ENCODE measurements around the gene RTN1. TPM values are rescaled to one million over a fixed set of nuclear protein-coding genes. Genes with fewer than 3 reads are reported as not detected.

The RTN1 gene, protein sequence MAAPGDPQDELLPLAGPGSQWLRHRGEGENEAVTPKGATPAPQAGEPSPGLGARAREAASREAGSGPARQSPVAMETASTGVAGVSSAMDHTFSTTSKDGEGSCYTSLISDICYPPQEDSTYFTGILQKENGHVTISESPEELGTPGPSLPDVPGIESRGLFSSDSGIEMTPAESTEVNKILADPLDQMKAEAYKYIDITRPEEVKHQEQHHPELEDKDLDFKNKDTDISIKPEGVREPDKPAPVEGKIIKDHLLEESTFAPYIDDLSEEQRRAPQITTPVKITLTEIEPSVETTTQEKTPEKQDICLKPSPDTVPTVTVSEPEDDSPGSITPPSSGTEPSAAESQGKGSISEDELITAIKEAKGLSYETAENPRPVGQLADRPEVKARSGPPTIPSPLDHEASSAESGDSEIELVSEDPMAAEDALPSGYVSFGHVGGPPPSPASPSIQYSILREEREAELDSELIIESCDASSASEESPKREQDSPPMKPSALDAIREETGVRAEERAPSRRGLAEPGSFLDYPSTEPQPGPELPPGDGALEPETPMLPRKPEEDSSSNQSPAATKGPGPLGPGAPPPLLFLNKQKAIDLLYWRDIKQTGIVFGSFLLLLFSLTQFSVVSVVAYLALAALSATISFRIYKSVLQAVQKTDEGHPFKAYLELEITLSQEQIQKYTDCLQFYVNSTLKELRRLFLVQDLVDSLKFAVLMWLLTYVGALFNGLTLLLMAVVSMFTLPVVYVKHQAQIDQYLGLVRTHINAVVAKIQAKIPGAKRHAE
- 1 to 10 TPM; 1.5 to 4.3 TPM for total RNA-seq
- long read RNA-seq, partial matches to known transcripts, result 0 of 6 reads
- long read RNA-seq, other reads (novel, unspliced or antisense), result 0 of 6 reads

DNA sequence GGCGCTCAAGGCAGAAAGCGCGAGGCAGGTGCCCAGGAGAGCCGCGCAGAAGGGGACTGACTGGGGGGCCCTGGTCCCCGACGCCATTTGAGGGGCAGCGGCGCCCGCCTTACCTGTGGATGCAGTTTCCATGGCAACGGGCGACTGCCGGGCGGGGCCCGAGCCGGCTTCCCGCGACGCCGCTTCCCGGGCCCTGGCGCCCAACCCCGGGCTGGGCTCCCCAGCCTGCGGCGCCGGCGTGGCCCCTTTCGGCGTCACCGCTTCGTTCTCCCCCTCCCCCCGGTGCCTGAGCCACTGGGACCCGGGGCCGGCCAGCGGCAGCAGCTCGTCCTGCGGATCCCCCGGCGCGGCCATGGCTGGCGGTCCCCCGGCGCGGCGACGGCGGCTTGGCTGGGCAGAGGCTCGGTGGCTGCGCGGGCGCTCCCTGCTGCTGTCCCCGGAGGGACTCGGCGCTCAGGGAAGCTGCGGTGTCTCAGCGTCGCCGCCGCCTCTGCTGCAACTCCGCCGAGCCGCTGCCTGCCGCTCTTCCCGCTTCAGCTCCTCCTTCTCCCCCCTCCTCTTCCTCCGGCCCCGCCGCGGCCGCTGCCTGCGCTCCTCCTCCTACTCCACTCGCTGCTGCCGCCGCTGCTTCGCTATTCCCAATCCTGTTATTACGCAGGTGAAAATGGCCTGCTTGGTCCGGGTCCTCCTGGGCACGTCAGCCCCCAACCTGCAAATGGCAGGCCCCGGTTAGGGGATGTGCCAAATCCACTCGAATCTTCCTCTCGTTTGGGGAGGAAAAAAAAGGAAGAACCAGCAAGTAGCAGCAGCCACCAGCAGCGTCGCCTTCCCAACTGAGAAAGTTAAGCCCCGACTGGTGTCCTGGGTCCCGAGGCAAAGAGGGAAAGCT is at the start of gene RTN1:
TSS of gene RTN1 (minus strand) at position 500 of the 889 bp plus-strand sequence. CDS start at position 354, 146 bp downstream.
- ATAC-seq (peak; percentile 80), DNase-seq (peak in 1 of 2 donors; percentile 36)

DNA sequence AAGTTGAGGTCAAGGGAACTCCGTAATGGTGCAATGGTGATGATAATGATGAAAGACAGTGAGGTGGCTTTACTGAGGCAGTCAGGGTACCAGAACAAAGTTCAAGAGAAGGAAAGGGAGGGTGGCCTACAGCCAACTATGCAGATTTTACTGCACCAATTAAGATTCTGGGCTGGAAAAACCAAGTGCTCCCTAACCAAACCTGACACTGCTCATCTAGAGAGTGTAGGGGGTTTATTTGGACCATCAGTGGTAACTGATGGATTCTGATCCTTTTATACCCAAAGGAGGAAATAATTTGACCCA is 49.8 kb upstream of the RTN1 start:
- DNase-seq, result peak in 1 of 2 donors; percentile 34
- intact Hi-C loops (cut with DNase I, micrococcal nuclease), result no loop called here
- peak; percentile 89 for ATAC-seq

More for the DNA sequence above, at the start of gene RTN1:
- intact Hi-C loops (cut with DNase I, micrococcal nuclease), result no loop called here

GRCh38 chr14:59919570-59920377 is 49.2 kb upstream of the RTN1 start, which contains the start of gene LRRC9:
TSS of gene LRRC9 (plus strand) at chr14:59920144.
- DNase-seq (peak; percentile 11 to 25), ATAC-seq (peak; percentile 64)
- intact Hi-C loops (cut with DNase I, micrococcal nuclease), result no loop called here

DNA sequence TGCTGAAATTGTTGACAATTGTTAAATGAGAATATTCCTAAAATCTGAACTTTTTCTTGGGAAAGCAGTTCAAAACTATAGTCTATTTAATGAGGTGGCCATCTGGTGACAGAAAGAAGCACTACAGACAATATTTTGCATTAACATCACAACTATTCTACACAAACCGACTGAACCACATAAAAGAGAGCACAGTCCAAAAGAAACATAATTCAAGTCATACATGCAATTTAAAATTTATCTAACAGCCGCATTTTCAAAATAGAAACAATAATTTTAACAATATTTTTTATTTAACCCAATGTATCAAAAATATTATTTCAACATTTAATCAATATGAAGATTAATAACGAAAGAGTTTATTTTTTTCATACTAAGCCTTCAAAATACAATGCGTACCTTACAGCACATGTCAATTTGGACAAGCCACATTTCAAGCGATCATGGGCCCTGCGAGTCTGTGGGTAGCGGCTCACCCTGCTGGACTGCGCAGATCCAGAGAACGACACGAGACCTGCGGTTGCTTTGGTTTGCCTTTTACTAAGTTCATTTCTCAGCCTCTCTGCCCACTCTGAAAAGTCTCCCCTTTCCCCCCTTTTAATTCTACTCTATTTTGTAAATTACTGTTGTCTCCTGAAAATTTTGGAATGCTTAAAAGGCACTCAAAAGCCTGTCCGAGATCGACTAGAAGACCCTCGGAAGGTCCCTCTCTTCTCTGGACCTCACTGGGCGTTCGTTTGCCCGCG is 48.4 kb upstream of the RTN1 start:
- ATAC-seq (peak; percentile 47), DNase-seq (peak in 1 of 2 donors; percentile 7)
- intact Hi-C loops (cut with DNase I, micrococcal nuclease), result no loop called here

DNA sequence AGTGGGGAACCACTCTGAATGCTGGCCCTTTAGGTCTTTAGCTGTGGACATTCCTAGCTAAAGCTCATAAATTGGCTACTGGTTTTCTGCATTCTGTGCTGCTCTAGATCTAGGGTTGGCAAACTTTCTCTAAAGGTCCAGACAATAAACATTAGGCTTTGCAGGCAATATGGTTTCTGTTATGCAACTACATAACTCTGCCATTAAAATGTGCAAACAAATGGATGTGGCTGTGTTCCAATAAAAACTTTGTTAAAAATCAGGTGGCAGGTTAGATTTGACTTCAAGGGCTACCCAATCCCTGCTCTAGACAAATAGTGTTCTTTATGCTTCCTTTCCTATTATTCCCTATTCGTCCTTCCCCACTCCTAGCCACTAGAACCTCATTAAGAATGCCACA is 42.6 kb upstream of the RTN1 start:
- DNase-seq (no peak), ATAC-seq (peak; percentile 67)
- intact Hi-C loops (cut with DNase I, micrococcal nuclease), result no loop called here

GRCh38 chr14:59912443-59912842 is 41.9 kb upstream of the RTN1 start:
- DNase-seq, result no peak
- intact Hi-C loops (cut with DNase I, micrococcal nuclease), result no loop called here
- ATAC-seq, result no peak

DNA sequence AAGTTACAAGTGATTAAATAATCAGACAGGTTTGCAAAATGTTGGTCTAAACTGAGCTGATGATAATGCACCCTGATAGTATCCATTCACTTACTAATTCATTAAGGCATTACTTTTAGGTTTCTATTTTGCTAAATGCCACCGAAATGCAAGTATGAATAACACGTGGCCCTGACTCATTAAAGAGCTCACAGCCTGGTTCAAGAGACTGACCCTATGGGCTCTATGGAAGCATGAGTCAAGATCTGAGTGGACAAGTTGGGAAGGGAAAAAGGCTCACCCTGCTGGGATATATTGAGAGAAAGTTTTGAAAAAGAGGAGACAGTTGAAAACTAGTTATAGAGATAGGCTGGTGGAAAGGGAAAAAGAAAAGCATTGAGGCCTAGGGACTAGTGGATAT is 34.6 kb upstream of the RTN1 start:
- intact Hi-C loops (cut with DNase I, micrococcal nuclease), result no loop called here
- no peak for ATAC-seq
- DNase-seq, result no peak

DNA sequence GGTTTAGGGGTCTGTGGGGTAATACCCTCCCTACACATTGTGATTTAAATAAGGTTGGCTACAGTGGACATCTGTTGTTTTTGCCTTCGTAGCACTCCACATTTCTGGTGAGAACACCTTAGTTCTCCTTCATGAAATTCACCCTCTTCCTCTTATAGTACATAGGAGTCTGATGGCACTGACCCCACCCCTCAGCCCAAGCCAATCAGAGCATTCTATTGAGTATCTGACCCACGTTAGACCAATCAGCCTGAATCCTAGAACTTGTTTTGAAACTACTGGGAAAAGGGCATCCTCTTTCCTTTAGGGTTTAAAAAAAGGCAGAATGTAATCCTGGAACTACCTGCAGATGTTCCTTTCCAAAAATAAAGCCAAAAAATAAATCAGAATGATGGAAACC is 33.6 kb upstream of the RTN1 start:
- intact Hi-C loops (cut with DNase I, micrococcal nuclease), result no loop called here
- DNase-seq (no peak), ATAC-seq (no peak)

- DNase-seq (no peak), ATAC-seq (no peak)
- intact Hi-C loops (cut with DNase I, micrococcal nuclease), result no loop called here
These were observed 30.0 kb upstream of the RTN1 start for GRCh38 chr14:59900556-59900955.

DNA sequence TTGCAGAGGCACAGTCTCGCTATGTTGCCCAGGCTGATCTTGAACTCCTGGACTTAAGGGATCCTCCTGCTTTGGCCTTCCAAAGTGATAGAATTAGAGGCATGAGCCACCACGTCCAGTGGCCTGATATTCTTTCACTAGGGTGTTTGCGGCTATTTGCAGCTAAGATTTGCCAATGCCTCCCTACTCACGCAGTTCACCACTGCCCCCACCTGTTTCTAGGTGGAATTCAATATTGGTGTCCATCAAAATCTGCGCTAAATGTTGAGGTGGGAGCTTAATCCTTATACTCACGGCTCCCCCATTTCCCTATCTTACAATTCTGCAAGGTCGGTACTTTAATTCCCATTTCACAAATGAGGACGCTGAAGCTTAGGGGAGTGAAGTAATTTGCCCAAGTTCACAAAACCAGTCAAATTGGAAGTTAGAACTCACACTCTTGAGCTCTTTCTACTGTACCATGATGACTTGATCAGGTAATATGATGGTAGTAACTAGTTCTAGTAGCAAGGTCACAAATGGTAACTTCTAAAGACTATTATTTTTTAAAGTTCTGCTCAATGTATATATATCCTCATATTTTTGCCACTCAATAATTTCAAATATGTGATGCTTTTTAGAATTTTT is 27.3 kb upstream of the RTN1 start:
- ATAC-seq (peak; percentile 74), DNase-seq (peak in 1 of 2 donors; percentile 20)
- intact Hi-C loops (cut with DNase I, micrococcal nuclease), result no loop called here

DNA sequence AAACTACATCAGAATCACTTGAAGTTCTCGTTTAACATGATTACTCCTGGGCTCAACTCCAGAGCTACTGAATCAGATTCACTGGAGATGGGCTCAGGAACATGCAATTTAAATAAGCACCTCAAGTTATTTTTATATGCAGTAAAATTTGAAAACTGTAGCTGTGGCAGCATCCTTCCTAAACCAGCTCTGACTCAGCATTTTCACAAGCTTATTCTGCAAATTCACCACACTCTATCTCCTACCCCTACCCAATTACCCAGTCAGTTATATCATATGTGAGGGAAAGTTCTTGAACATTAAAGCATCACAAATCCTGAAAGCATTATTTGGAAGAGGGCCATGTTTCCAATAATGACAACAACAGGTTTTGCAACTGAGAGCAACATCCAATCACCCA is 25.1 kb upstream of the RTN1 start:
- ATAC-seq (no peak), DNase-seq (no peak)
- intact Hi-C loops (cut with DNase I, micrococcal nuclease), result no loop called here

DNA sequence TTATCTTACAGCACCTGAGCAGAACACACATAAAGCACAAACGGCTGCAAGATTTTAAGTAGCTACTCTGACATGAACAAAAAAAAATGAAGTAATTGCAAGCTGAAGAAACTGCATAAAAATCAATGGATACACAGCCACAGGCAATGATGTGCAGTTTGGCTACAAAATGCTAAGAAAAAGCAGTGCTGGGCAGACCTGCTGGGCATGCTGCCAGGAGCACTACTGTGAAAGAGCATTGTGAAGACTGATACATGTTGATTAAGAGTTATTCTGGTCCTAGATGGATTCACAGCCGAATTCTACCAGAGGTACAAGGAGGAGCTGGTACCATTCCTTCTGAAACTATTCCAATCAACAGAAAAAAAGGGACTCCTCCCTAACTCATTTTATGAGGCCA is 20.1 kb upstream of the RTN1 start:
- ATAC-seq (no peak), DNase-seq (no peak)
- intact Hi-C loops (cut with DNase I, micrococcal nuclease), result no loop called here

DNA sequence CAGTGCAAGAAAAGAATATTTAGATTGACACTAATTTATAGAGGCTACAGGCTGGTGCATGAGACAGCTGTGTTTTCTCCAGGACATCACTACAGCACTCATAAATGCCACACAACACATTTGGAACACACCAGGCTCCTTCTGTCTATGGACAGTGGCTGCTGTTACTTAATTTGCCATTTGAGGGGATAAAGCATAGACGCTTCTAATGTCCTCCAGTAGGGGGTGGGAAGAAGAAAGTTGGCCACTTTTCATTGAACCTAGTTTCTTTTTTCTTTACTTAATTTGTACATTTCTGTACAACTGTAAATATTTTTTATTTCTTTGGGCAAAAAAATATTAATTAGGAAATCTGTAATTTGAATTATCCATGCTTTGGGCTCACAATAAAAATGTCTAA is 12.4 kb upstream of the RTN1 start:
- ATAC-seq (no peak), DNase-seq (no peak)
- intact Hi-C loops (cut with DNase I, micrococcal nuclease), result no loop called here

DNA sequence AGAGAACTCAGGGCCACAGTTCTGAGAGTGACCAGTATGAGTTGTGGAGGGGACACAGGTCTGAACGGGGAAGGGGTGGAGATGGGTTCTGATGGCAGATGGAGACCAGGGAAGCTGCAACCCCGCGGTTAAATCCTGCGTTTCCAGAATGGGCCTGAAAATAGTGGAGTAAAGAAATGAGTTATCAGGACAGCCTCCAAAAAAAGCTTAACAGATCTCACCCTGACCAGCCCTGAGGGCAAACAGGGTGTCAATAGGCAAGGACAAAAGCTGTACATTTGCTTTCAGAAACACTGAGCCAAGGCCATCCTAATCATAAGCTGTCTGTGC is 555 bp upstream of the RTN1 start:
- intact Hi-C loops (cut with DNase I, micrococcal nuclease), result no loop called here
- DNase-seq (no peak), ATAC-seq (no peak)

DNA sequence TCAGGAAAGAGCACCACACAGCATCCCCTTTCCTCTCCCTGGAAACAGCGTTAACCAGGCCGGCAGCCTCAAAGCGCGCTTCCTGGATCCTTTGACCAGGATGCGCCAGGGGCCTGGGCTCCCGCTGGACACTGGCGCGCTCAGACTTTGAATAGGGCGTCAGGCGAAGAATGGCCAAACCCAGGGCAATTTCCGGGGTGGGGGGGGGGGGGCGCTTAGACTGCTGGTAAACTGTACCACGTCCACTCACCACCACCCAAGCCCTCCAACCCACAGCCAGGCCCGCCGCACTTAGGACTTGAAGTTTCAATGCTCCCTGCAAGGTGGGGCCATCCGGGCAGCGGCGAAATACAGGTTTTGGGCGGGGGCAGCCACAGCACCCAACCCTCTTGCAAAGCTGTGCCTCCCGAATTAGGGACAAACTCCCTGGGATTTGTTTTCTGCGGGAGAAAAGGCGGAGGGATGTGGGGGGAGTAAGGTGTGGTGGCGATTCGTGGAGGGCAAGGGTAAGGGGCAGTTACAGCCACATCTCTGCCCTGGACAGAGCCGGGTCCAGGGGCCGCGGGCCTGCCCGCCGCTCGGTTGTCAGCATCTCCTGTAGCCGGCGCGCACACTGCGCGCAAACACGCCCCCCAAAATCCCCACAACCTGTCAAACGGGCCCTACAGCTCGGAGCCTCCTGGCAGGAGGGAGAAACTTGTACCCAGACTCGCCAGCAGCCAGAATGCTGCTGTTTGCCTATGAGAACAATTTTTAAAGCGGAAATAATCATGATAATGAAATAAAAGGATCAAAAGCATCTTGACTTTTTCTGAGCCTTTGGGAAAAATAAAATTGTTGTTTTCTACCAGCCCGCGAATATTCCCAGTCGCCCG is 958 bp downstream of the RTN1 start:
- no peak for DNase-seq
- intact Hi-C loops (cut with DNase I, micrococcal nuclease), result no loop called here
- ATAC-seq, result no peak

- DNase-seq, result no peak
- ATAC-seq, result no peak
These were observed 2.6 kb downstream of the RTN1 start for GRCh38 chr14:59868021-59868420.

More at GRCh38 chr14:59868021-59868420, 2.6 kb downstream of the RTN1 start:
- intact Hi-C loops (cut with DNase I, micrococcal nuclease), result no loop called here

Measured in left colon (tissue), 2 donors.